ENCODE data around the gene VBP1.

DNA sequence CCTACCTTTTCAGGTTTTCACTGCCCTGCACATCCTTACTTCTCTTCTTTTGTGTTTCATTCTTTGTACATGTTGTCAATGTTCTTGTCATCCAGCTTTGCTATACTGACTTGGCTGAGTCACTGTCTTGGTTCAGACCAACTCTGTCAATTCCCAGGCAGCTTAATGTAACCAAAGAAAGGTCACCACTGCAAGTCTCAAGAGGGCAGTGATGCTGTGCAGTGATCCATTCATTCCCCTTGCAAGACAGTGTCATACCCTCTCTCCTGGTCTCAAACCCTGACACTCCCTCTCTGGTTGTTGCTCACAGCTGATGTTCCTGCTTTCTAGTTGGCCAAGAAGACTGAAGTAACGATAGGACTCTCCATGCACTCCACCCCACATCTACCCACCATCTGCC, 30.5 kb downstream of the VBP1 start:
- TF ChIP-seq CTCF (conservative IDR thresholded peaks at IDR 0.05; ENCODE audit: low read depth, low read length) = no peak
- TF ChIP-seq EZH2 (IDR thresholded peaks at IDR 0.05; ENCODE audit: low read length, unreplicated experiment) = no peak

Measured in PC-3 (cell line).